GM12878 (cell line): ENCODE measurements around the gene ITGA8. TPM values are rescaled to one million over a fixed set of nuclear protein-coding genes. Genes with fewer than 3 reads are reported as not detected.

Source experiments
- ATAC-seq: fragments of 200-7000 bp; cut with Tn5 transposase; 3 replicates; pipeline ENCODE4 v1.9.1; 2020; ENCODE audit warnings: mild to moderate bottlenecking, moderate library complexity
- BruUV-seq: library from RNA; stranded (reverse); fragments of 400-500 nt; replicated peaks from 2 replicates; lab custom pipeline; 2021; lab: Mats Ljungman, UMichigan
- CTCF ChIA-PET: fragments of 300-600 bp; sonication (Branson Sonifier 250); formaldehyde crosslinking; extraction: SDS; loops from one replicate; lab custom pipeline; 2021; ENCODE audit warnings: inconsistent platforms; lab: Yijun Ruan, JAX
- POLR2A ChIA-PET: fragments of 350-600 bp; formaldehyde crosslinking; extraction: SDS; loops from one replicate; lab custom pipeline; 2021; ENCODE audit warnings: inconsistent platforms; lab: Charles Lee
- RAD21 ChIA-PET: fragments of 300-600 bp; sonication (Branson Sonifier 250); formaldehyde crosslinking; loops from one replicate; lab custom pipeline; 2023; ENCODE audit warnings: antibody characterized with exemption; ENCODE audit not compliant: unreplicated experiment; lab: Charles Lee
- SMC1A ChIA-PET: fragments of 300-600 bp; sonication (Branson Sonifier 250); formaldehyde crosslinking; loops from one replicate; lab custom pipeline; 2023; ENCODE audit not compliant: unreplicated experiment, uncharacterized antibody; lab: Charles Lee
- DNase-seq: peaks from one replicate; pipeline ENCODE4 v3.0.0-alpha.2; 2011; ENCODE audit warnings: low read depth, low spot score
- FAIRE-seq: peaks from 3 replicates; lab custom pipeline; 2011; peaks lifted over from hg19 to GRCh38; lab: Jason Lieb, UNC
- H2AFZ ChIP-seq: 2 replicates; pipeline ENCODE4 v1.6.0; 2011; ENCODE audit warnings: low read depth, low read length, control low read depth; ENCODE audit not compliant: control insufficient read depth
- H3K27ac ChIP-seq: 2 replicates; pipeline ENCODE4 v1.5.1; 2011; ENCODE audit warnings: control low read depth; ENCODE audit not compliant: control insufficient read depth, insufficient read depth
- H3K27me3 ChIP-seq, 2 experiments: replicated peaks in 1 of 2; 2 replicates each; pipeline versions ENCODE4 v1.6.0 to v1.6.1; 2011; ENCODE audit warnings: low read length in 1 of 2; ENCODE audit not compliant: control insufficient read depth in 2 of 2, insufficient read depth in 2 of 2
- H3K36me3 ChIP-seq, 2 experiments: 2 replicates each; pipeline ENCODE4 v1.5.1; 2011; ENCODE audit warnings: low read length in 1 of 2; ENCODE audit not compliant: control insufficient read depth in 2 of 2, insufficient read depth in 2 of 2
- H3K4me1 ChIP-seq: 2 replicates; pipeline ENCODE4 v1.6.1; 2011; ENCODE audit warnings: mild to moderate bottlenecking, low read length, moderate library complexity, mixed read lengths; ENCODE audit not compliant: control insufficient read depth, insufficient read depth
- H3K4me2 ChIP-seq: 2 replicates; pipeline ENCODE4 v1.6.0; 2011; ENCODE audit warnings: control low read depth; ENCODE audit not compliant: control insufficient read depth, insufficient read depth
- H3K4me3 ChIP-seq: fragments of 200-600 bp; sonication (generic); 2 replicates; pipeline ENCODE4 v1.5.1; 2016
- H3K79me2 ChIP-seq: 2 replicates; pipeline ENCODE4 v1.6.0; 2011; ENCODE audit warnings: low read length; ENCODE audit not compliant: control insufficient read depth, insufficient read depth
- H3K9ac ChIP-seq: 2 replicates; pipeline ENCODE4 v1.8.0; 2011; ENCODE audit warnings: low read length, control low read depth, mixed read lengths; ENCODE audit not compliant: control insufficient read depth, insufficient read depth
- H3K9me3 ChIP-seq: replicated peaks from 3 replicates; pipeline ENCODE4 v1.5.1; 2011; ENCODE audit warnings: mild to moderate bottlenecking, low read length; ENCODE audit not compliant: control insufficient read depth, insufficient read depth
- H4K20me1 ChIP-seq: 2 replicates; pipeline ENCODE4 v1.6.0; 2011; ENCODE audit not compliant: control insufficient read depth, insufficient read depth
- BCL11A ChIP-seq: IDR thresholded peaks from 2 replicates; pipeline ENCODE4 v1.6.1; 2011; ENCODE audit warnings: low read depth, low read length
- CHD4 ChIP-seq: fragments of 200-600 bp; sonication (generic); IDR thresholded peaks from 2 replicates; pipeline ENCODE4 v1.6.1; 2016; ENCODE audit warnings: mild to moderate bottlenecking
- DPF2 ChIP-seq: fragments of 450-650 bp; IDR thresholded peaks from 2 replicates; pipeline ENCODE4 v1.6.1; 2017; ENCODE audit warnings: mild to moderate bottlenecking
- E4F1 ChIP-seq: fragments of 450-650 bp; IDR thresholded peaks from 2 replicates; pipeline ENCODE4 v1.6.1; 2018; ENCODE audit warnings: borderline replicate concordance, mild to moderate bottlenecking; ENCODE audit not compliant: partially characterized antibody
- EED ChIP-seq: sonication (generic); IDR thresholded peaks from 2 replicates; pipeline ENCODE4 v1.6.1; 2016; ENCODE audit warnings: antibody characterized with exemption, low read depth
- IKZF2 ChIP-seq, 2 experiments: fragments of 450-650 bp; IDR thresholded peaks; 2 replicates each; pipeline ENCODE4 v1.6.1; 2017; ENCODE audit warnings: mild to moderate bottlenecking in 2 of 2, moderate library complexity in 2 of 2
- LARP7 ChIP-seq: fragments of 450-650 bp; IDR thresholded peaks from 2 replicates; pipeline ENCODE4 v1.6.1; 2017; ENCODE audit warnings: mild to moderate bottlenecking
- MEF2B ChIP-seq: fragments of 450-650 bp; IDR thresholded peaks from 2 replicates; pipeline ENCODE4 v1.6.1; 2018; ENCODE audit warnings: mild to moderate bottlenecking, moderate library complexity; ENCODE audit not compliant: partially characterized antibody, poor library complexity, severe bottlenecking
- NBN ChIP-seq: fragments of 450-650 bp; IDR thresholded peaks from 2 replicates; pipeline ENCODE4 v1.6.1; 2016
- NKRF ChIP-seq: fragments of 450-650 bp; conservative IDR thresholded peaks from 2 replicates; pipeline ENCODE4 v1.6.1; 2017; ENCODE audit warnings: mild to moderate bottlenecking, moderate library complexity
- SIX5 ChIP-seq: IDR thresholded peaks from 2 replicates; pipeline ENCODE4 v1.6.1; 2011; ENCODE audit warnings: mild to moderate bottlenecking, low read depth, low read length, moderate library complexity; ENCODE audit not compliant: severe bottlenecking
- SMAD1 ChIP-seq: fragments of 450-650 bp; IDR thresholded peaks from 2 replicates; pipeline ENCODE4 v1.6.1; 2018; ENCODE audit warnings: mild to moderate bottlenecking, low read depth; ENCODE audit not compliant: partially characterized antibody
- SPI1 ChIP-seq: IDR thresholded peaks from 2 replicates; pipeline ENCODE4 v1.6.1; 2011; ENCODE audit warnings: low read depth, mild to moderate bottlenecking, low read length, moderate library complexity, borderline replicate concordance; ENCODE audit not compliant: insufficient read depth
- SREBF1 ChIP-seq: IDR thresholded peaks from 2 replicates; pipeline ENCODE4 v1.6.1; 2012; ENCODE audit warnings: mild to moderate bottlenecking, low read length
- STAT1 ChIP-seq: fragments of 450-650 bp; conservative IDR thresholded peaks from 2 replicates; pipeline ENCODE4 v1.6.1; 2014; ENCODE audit warnings: antibody characterized with exemption, mild to moderate bottlenecking
- WGBS: methylation state at CpG from one replicate; pipeline ENCODE4 v1.1.6; 2016; ENCODE audit warnings: low lambda C conversion rate; ENCODE audit not compliant: insufficient replicate concordance, insufficient coverage; ENCODE audit errors: missing lambda C conversion rate; 5-methylcytosine and 5-hydroxymethylcytosine counted together
- in situ Hi-C: fragments of 300-500 bp; cut with MboI; formaldehyde crosslinking; loops from 9 replicates; pipeline ENCODE4 v1.14.3; 2018; ENCODE audit warnings: mixed read lengths
- intact Hi-C: fragments of 100-400 bp; cut with micrococcal nuclease; formaldehyde crosslinking; loops from one replicate; pipeline ENCODE4 v1.14.2; 2022; ENCODE audit not compliant: unreplicated experiment
- polyA plus RNA-seq, 11 experiments: library from polyadenylated mRNA; depleted of rRNA in 4 of 11; unstranded in 6 of 11; stranded (reverse) in 5 of 11; fragments of >200 nt; fragmentation: Nextera tagmentation in 4 of 11; fragmentation: Illumina TruSeq in 1 of 11; extraction: Ambion mirVana in 4 of 11; extraction: Trizol in 1 of 11; gene quantifications; 1 replicate in 1 of 11; 2 replicates in 10 of 11; pipeline versions ENCODE4 v1.2.1 to v1.2.3, GENCODE V29; 2011 to 2016; ENCODE audit warnings: inconsistent platforms in 2 of 11, missing spikeins in 2 of 11, low read depth in 1 of 11
- total RNA-seq, 4 experiments: library from RNA; depleted of rRNA in 3 of 4; stranded (reverse); fragments of >200 nt in 3 of 4; fragmentation: Illumina TruSeq in 1 of 4; extraction: Trizol in 1 of 4; gene quantifications; 2 replicates each; pipeline versions ENCODE4 v1.2.1 to v1.2.3, GENCODE V29; 2013 to 2021
- TF ChIP-seq, protein P1 (sequence below): fragments of 450-650 bp; IDR thresholded peaks from 2 replicates; pipeline ENCODE4 v1.6.1; 2017; ENCODE audit warnings: mild to moderate bottlenecking, moderate library complexity

The ITGA8 gene
- total and polyA plus RNA-seq, 10 of the 15 experiments (the other 5 are each of a cell fraction or from before 2014, with no cell fraction given), result 0.03 TPM; not detected in 9

DNA sequence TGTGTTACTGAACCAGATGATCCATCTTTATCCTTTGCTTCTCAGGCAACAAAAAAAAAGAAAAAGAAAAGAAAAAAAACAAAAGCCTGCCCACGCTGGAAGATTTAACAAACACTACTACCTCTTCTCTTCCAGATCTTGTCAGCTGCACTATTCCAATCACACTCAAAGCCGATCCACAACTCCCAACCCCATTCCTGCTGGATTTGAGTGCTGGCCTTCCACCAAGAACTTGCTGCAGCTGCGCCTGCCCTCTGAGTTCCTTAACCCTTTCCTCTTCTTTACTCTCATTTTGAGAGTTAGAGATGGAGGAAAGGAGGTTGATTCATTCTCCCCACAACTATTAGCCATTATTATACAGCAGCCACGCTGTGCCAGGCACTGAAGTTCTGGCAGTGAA lies 16.0 kb upstream of the ITGA8 start (continued):
- TF ChIP-seq LARP7 (no peak), BCL11A (no peak), E4F1 (no peak)

GRCh38 chr10:15730341-15730740 lies 10.6 kb upstream of the ITGA8 start:
- Histone ChIP-seq H3K4me1 (no peaks in the 10 kb centered on the region), H3K9me3 (no peaks in the 10 kb centered on the region), H4K20me1 (no peaks in the 10 kb centered on the region), H3K27me3 (no peaks in the 10 kb centered on the region; a peak in 1 of 4 replicates), H3K9ac (no peak overlapping the region), H3K79me2 (no peaks in the 10 kb centered on the region), H3K4me2 (no peak overlapping the region), H3K27ac (no peak overlapping the region), H3K4me3 (no peak overlapping the region), H2AFZ (no peak overlapping the region), H3K36me3 (no peaks in the 10 kb centered on the region)
- CTCF ChIA-PET, result no interaction called here
- POLR2A ChIA-PET, result interaction anchor here (0.7 kb wide), 1 partner anchor 35 kb away, joined by 3 read pairs; no protein-coding TSS in a partner anchor
- SMC1A ChIA-PET, result no interaction called here
- intact Hi-C loops, result no loop called here
- BruUV-seq, result no TSS peak
- RAD21 ChIA-PET, result no interaction called here
- no peak for DNase-seq
- ATAC-seq, result no peak
- in situ Hi-C loops, result no loop called here
- 95% methylated on average over 2 of the region's 2 CpGs for WGBS
- FAIRE-seq, result no peak
- no peak for TF ChIP-seq SREBF1
- TF ChIP-seq SIX5, result no peak
- TF ChIP-seq, protein P1, sequence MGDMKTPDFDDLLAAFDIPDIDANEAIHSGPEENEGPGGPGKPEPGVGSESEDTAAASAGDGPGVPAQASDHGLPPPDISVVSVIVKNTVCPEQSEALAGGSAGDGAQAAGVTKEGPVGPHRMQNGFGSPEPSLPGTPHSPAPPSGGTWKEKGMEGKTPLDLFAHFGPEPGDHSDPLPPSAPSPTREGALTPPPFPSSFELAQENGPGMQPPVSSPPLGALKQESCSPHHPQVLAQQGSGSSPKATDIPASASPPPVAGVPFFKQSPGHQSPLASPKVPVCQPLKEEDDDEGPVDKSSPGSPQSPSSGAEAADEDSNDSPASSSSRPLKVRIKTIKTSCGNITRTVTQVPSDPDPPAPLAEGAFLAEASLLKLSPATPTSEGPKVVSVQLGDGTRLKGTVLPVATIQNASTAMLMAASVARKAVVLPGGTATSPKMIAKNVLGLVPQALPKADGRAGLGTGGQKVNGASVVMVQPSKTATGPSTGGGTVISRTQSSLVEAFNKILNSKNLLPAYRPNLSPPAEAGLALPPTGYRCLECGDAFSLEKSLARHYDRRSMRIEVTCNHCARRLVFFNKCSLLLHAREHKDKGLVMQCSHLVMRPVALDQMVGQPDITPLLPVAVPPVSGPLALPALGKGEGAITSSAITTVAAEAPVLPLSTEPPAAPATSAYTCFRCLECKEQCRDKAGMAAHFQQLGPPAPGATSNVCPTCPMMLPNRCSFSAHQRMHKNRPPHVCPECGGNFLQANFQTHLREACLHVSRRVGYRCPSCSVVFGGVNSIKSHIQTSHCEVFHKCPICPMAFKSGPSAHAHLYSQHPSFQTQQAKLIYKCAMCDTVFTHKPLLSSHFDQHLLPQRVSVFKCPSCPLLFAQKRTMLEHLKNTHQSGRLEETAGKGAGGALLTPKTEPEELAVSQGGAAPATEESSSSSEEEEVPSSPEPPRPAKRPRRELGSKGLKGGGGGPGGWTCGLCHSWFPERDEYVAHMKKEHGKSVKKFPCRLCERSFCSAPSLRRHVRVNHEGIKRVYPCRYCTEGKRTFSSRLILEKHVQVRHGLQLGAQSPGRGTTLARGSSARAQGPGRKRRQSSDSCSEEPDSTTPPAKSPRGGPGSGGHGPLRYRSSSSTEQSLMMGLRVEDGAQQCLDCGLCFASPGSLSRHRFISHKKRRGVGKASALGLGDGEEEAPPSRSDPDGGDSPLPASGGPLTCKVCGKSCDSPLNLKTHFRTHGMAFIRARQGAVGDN, result no peak
- no peak for TF ChIP-seq IKZF2 (IDR thresholded peaks at IDR 0.05)
- TF ChIP-seq CHD4, result no peak
- no peak for TF ChIP-seq EED
- TF ChIP-seq SPI1, result no peak
- no peak for TF ChIP-seq NKRF
- TF ChIP-seq NBN, result no peak
- no peak for TF ChIP-seq DPF2
- no peak for TF ChIP-seq MEF2B
- TF ChIP-seq STAT1, result no peak
- no peak for TF ChIP-seq SMAD1
